Chondrocyte (in vitro differentiated cells): Measurements from ENCODE around the gene SLC49A4. TPM values are rescaled to one million over a fixed set of nuclear protein-coding genes. Genes with fewer than 3 reads are reported as not detected.
A peak's percentile ranks its signal among the peaks of the same experiment; 100 is the strongest.
"Not testable (repeated sequence)": the region's sequence is repeated elsewhere in the genome, so short reads cannot be mapped to it uniquely, and the experiment has no call there.

ENCODE experiments used
- DNase-seq: peaks from one replicate; pipeline ENCODE4 v3.0.0; 2021; ENCODE audit warnings: mixed read lengths, low spot score
- H3K27ac Mint-ChIP-seq: one replicate; pipeline ENCODE4 v1.8.0; 2021; ENCODE audit warnings: mild to moderate bottlenecking, moderate library complexity, mixed read lengths; ENCODE audit not compliant: unreplicated experiment
- H3K27me3 Mint-ChIP-seq: 2 replicates; pipeline ENCODE4 v1.8.0; 2021; ENCODE audit warnings: low read depth, mixed read lengths
- H3K36me3 Mint-ChIP-seq: 2 replicates; pipeline ENCODE4 v1.8.0; 2021; ENCODE audit warnings: low read depth, mixed read lengths
- H3K4me1 Mint-ChIP-seq: 2 replicates; pipeline ENCODE4 v1.8.0; 2021; ENCODE audit warnings: low read depth, mild to moderate bottlenecking, mixed read lengths
- H3K4me3 Mint-ChIP-seq: one replicate; pipeline ENCODE4 v1.8.0; 2021; ENCODE audit warnings: mild to moderate bottlenecking, moderate library complexity, mixed read lengths; ENCODE audit not compliant: unreplicated experiment
- H3K9me3 Mint-ChIP-seq: 2 replicates; pipeline ENCODE4 v1.8.0; 2021; ENCODE audit warnings: low read depth, mixed read lengths
- long read RNA-seq: library from polyadenylated mRNA; stranded (forward); transcript quantifications from one replicate; pipeline ENCODE4 v2.0.0, GENCODE V29; 2021
- total RNA-seq: library from RNA; stranded (reverse); gene quantifications from 3 replicates; pipeline ENCODE4 v1.2.1, GENCODE V29; 2021
- TF ChIP-seq, protein P1 (sequence below): fragments of 200-600 bp; sonication (generic); IDR thresholded peaks from 2 replicates; pipeline ENCODE4 v1.5.0; 2021; ENCODE audit warnings: antibody characterized with exemption, mild to moderate bottlenecking, moderate library complexity

Gene SLC49A4, protein sequence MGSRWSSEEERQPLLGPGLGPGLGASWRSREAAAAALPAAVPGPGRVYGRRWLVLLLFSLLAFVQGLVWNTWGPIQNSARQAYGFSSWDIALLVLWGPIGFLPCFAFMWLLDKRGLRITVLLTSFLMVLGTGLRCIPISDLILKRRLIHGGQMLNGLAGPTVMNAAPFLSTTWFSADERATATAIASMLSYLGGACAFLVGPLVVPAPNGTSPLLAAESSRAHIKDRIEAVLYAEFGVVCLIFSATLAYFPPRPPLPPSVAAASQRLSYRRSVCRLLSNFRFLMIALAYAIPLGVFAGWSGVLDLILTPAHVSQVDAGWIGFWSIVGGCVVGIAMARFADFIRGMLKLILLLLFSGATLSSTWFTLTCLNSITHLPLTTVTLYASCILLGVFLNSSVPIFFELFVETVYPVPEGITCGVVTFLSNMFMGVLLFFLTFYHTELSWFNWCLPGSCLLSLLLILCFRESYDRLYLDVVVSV
- 14.3 to 15.1 TPM (median 14.3 TPM) in 3 replicates for total RNA-seq
- long read RNA-seq, transcript DIRC2-201 (9 exons, 3,596 nt) = major isoform, 40 of 41 reads
- long read RNA-seq, partial matches to known transcripts = 1 of 41 reads
- long read RNA-seq, other reads (novel, unspliced or antisense) = 0 of 41 reads

GRCh38 chr3:122794779-122795673 lies at the start of gene SLC49A4:
Gene SLC49A4 (plus strand): TSS chr3:122795069. CDS start chr3:122795193, 124 bp downstream.
- Mint-ChIP-seq H3K27ac (peak within 1 kb of the TSS; percentile 99), H3K27me3 (no peaks in the 10 kb centered on the region), H3K36me3 (no peaks in the 10 kb centered on the region), H3K4me3 (peak within 1 kb of the TSS; percentile 93), H3K9me3 (no peaks in the 10 kb centered on the region), H3K4me1 (peaks cover 36% of the 10 kb centered on the region)
- DNase-seq = peak; percentile 93
- TF ChIP-seq, protein P1, sequence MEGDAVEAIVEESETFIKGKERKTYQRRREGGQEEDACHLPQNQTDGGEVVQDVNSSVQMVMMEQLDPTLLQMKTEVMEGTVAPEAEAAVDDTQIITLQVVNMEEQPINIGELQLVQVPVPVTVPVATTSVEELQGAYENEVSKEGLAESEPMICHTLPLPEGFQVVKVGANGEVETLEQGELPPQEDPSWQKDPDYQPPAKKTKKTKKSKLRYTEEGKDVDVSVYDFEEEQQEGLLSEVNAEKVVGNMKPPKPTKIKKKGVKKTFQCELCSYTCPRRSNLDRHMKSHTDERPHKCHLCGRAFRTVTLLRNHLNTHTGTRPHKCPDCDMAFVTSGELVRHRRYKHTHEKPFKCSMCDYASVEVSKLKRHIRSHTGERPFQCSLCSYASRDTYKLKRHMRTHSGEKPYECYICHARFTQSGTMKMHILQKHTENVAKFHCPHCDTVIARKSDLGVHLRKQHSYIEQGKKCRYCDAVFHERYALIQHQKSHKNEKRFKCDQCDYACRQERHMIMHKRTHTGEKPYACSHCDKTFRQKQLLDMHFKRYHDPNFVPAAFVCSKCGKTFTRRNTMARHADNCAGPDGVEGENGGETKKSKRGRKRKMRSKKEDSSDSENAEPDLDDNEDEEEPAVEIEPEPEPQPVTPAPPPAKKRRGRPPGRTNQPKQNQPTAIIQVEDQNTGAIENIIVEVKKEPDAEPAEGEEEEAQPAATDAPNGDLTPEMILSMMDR = peak; percentile 23

DNA sequence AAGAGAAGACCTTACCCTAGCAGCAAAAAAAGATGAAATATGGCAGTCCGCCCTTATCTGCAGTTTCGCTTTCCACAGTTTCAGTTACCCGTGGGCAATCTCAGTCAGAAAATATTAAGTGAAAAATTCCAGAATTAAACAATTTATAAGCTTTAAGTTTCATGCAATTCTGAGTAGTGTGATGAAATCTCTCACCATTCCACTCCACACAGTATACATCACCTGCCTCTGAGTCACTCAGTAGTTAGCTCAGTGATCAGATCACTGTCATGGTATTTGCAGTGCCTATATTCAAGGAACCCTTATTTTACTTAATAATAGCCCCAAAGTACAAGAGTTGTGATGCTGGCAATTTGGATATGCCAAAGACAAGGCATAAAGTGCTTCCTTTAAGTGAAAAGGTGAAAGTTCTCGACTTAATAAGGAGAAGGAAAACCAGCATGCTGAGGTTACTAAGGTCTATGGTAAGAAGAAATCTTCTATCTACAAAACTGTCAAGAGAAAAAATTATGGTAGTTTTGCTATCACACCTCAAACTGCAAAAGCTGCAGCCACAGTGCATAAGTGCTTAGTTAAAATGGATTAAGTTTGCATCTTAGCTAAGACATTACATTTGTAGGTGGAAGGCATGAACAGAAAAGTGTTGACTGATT lies 49.4 kb upstream of the SLC49A4 start:
- Mint-ChIP-seq H3K36me3 (peaks cover 8% of the 10 kb centered on the region), H3K27ac (peak overlapping the region; percentile 71), H3K27me3 (no peaks in the 10 kb centered on the region), H3K4me1 (peaks cover 14% of the 10 kb centered on the region), H3K4me3 (no peak overlapping the region), H3K9me3 (peaks cover 12% of the 10 kb centered on the region)
- TF ChIP-seq, protein P1 = no peak
- DNase-seq = no peak

DNA sequence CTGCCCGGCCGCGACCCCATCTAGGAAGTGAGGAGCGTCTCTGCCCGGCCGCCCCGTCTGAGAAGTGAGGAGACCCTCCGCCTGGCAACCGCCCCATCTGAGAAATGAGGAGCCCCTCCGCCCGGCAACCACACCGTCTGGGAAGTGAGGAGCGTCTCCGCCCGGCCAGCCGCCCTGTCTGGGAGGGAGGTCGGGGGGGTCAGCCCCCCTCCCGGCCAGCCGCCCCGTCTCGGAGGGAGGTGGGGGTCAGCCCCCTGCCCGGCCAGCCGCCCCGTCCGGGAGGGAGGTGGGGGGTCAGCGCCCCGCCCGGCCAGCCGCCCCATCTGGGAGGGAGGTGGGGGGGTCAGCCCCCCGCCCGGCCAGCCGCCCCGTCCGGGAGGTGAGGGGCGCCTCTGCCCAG lies 47.6 kb upstream of the SLC49A4 start:
- H3K27ac Mint-ChIP-seq, DNase-seq, H3K36me3 Mint-ChIP-seq: not testable (repeated sequence)

GRCh38 chr3:122748347-122748746 lies 46.5 kb upstream of the SLC49A4 start:
- peaks cover 9% of the 10 kb centered on the region for H3K36me3 Mint-ChIP-seq
- no peak for DNase-seq
- no peaks in the 10 kb centered on the region for H3K9me3 Mint-ChIP-seq
- H3K27me3 Mint-ChIP-seq = no peaks in the 10 kb centered on the region
- peaks cover 14% of the 10 kb centered on the region for H3K4me1 Mint-ChIP-seq
- TF ChIP-seq, protein P1 = no peak
- no peak overlapping the region for H3K4me3 Mint-ChIP-seq
- H3K27ac Mint-ChIP-seq = no peak overlapping the region

More for the DNA sequence above, 47.6 kb upstream of the SLC49A4 start:
- H3K4me1 Mint-ChIP-seq = peaks cover 14% of the 10 kb centered on the region
- H3K27me3 Mint-ChIP-seq, H3K9me3 Mint-ChIP-seq, H3K4me3 Mint-ChIP-seq: not testable (repeated sequence)

DNA sequence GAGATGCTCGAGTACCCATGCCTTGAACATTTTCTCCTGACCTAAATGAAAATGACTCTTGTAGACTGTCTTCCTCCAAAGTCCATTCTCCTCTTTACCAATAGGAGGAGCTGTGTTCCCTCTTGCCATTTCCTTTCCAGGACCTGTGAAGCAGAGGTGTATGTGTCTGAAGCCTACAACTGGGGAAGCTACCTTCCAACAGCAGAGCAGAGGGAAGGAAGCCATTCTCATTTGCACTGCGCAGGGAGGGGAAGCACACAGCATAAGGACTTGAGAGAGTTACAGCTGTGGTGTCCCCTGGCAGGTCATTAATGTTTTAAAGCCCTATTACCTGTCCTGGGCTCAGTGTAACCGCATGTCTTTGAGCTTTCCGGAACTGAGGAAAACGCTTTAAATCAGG lies 39.9 kb upstream of the SLC49A4 start:
- no peak overlapping the region for H3K27ac Mint-ChIP-seq
- TF ChIP-seq, protein P1 = peak; percentile 68
- H3K4me1 Mint-ChIP-seq = peaks cover 4% of the 10 kb centered on the region
- H3K27me3 Mint-ChIP-seq = no peaks in the 10 kb centered on the region
- peaks cover 11% of the 10 kb centered on the region for H3K36me3 Mint-ChIP-seq
- DNase-seq = no peak
- no peaks in the 10 kb centered on the region for H3K9me3 Mint-ChIP-seq
- no peak overlapping the region for H3K4me3 Mint-ChIP-seq
